ENCODE measurements around the gene MCUR1.
"Not testable (repeated sequence)": the region's sequence is repeated elsewhere in the genome, so short reads cannot be mapped to it uniquely, and the experiment has no call there.

MCUR1 gene, protein sequence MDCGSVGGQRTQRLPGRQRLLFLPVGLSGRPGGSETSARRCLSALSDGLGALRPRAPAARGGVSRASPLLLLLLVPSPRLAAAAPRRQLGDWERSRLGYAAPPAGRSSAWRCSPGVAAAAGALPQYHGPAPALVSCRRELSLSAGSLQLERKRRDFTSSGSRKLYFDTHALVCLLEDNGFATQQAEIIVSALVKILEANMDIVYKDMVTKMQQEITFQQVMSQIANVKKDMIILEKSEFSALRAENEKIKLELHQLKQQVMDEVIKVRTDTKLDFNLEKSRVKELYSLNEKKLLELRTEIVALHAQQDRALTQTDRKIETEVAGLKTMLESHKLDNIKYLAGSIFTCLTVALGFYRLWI

DNA sequence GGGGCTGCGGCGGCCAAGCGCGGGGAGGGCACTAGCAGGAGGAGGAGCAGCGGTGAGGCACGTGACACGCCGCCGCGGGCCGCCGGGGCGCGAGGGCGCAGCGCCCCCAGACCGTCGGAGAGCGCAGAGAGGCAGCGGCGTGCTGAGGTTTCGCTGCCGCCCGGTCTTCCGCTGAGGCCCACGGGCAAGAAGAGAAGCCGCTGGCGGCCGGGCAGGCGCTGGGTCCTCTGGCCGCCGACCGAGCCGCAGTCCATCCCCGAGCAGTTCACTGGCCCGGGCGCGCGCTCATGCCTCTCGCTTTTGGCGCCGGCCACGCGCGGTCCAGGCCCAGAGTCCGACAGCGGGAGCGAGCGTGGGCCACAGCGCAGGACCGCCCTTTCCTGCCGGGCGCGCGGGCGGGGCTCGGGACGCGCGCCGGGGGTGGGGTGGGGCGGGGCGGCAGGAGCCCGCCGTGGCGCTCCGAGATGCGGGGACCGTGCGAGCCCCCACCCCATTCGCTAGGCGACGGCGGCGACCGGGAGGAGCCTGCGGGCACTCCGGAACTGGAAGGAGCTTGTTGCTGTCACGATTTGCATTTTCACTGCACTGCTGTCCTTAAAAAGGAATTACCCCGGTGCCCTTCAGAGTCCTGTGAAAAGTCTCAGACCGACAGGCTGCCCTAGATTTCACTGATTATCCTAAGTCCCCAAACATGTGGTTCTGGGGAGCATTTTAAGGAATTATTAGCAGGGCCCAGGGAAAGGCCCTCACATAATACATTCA lies at the start of gene MCUR1:
TSS of gene MCUR1 (minus strand) at position 382 of the 762 bp plus-strand sequence. CDS start at position 254, 128 bp downstream.
- DNase-seq, result peak; percentile 20 to 97 (median 86)

DNA sequence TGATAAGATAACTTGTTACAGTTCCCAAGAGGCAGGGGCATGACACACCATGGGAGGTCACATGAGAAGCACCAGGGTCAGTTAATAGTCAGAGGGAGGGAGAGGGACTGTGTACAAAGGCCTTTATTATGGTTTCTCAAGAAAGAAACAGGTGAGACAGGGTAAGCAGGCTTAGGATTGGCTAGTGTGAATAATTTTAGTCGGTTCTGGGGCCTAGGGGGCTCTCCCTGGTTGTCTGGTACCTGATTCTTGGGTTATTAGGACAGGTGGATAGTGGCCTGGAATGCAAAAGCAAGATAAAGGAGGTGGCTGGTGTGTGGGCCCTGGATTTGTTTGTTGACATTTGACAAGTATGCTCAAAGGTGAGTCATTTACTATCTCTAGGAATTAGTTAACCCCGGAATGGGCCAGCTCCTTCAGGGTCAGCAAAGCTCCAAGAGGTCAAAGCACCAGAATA lies 49.4 kb upstream of the MCUR1 start:
- no peak for DNase-seq

DNA sequence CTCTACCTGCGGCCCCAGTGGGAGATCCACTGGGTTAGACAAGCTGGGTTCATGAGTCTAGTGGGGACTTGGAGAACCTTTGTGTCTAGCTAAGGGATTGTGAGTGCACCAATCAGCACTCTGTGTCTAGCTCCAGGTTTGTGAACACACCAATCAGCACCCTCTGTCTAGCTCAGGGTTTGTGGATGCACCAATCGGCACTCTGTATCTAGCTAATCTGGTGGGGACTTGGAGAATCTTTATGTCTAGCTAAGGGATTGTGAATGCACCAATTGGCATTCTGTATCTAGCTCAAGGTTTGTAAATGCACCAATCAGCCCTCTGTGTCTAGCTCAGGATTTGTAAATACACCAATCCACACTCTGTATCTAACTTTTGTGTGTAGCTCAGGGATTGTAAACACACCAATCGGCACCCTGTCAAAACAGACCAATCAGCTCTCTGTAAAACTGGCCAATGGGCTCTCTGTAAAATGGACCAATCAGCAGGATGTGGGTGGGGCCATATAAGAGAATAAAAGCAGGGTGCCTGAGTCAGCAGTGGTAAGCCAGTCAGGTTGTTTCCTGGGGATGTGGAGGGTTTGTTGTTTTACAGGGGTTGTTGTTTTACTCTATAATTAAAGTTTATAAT lies 46.3 kb upstream of the MCUR1 start:
- not testable (repeated sequence) for DNase-seq

DNA sequence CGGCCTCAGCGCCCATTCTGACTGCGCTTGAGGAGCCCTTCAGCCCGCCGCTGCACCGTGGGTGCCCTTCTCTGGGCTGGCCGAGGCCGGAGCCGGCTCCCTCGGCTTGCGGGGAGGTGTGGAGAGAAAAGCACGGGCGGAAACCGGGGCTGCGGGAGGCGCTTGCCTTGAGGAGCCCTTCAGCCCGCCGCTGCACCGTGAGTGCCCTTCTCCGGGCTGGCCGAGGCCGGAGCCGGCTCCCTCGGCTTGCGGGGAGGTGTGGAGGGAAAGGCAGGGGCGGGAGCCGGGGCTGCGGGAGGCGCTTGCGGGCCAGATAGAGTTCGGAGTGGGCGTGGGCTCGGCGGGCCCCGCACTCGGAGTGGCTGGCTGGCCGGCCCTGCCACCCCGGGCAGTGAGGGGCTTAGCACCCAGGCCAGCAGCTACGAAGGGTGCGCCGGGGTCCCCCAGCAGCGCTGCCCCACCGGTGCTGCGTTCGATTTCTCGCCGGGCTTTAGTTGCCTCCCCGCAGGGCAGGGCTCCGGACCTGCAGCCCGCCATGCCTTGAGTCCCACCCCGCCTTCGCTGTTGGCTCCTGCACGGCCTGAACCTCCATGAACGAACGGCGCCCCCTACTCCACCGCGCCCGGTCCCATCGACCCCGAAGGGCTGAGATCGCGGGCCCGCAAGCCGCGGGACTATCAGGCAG lies 45.7 kb upstream of the MCUR1 start:
- DNase-seq, result peak in 1 of 56 donors; percentile 8

DNA sequence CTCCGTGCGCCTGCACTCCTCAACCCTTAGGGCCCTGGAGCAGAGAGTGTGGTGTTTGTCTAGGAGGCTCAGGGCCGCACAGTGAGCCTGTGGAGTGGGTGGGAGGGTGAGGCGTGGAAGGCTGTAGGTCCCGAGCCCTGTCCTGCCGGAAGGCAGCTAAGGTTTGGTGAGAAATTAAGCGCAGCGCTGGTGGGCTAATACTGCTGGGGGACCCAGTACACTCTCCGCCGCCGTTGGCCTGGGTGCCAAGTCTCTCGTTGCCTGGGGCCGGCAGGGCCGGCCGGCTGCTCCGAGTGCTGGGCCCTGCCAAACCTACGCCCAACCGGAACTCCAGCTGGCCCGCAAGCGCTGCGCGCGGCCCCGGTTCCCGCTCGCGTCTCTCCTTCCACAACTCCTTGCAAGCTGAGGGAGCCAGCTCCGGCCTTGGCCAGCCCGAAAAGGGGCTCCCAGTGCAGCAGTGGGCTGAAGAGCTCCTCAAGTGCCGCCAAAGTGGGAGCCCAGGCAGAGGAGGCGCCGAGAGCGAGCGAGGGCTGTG lies 40.4 kb upstream of the MCUR1 start:
- DNase-seq, result no peak

DNA sequence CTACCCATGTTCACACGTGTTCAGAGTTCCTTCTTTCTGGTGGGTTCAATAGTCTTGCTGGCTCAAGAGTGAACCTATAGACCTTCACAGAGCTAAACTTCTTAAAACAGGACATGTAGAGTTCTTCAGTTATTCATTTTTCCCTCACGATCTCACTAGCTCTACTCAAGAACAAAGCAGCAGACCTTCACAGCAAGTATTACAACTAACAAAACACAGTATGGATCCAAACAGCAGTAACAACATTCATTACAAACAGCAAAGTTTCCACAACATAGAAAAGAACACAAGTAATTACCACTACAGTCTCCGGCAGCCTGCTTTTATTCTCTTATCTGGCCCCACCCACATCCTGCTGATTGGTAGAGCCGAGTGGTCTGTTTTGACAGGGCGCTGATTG lies 39.5 kb upstream of the MCUR1 start:
- no peak for DNase-seq

DNA sequence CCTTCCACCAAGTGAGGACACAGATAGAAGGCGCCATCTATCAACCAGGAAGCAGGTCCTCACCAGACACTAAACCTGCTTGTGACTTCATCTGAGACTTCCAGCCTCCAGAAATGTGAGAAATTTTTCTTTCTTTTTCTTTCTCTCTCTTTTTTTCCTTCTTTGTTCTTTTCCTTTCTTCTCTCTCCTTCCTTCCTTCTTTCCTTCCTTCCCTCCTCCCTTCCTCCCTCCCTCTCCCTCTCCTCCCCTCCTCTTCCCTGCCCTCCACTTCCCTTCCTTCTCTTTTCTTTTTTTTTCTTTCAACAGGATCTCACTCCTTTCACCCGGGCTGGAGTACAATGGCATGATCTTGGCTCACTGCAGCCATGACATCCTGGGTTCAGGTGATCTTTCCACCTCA lies 37.4 kb upstream of the MCUR1 start:
- DNase-seq, result no peak

DNA sequence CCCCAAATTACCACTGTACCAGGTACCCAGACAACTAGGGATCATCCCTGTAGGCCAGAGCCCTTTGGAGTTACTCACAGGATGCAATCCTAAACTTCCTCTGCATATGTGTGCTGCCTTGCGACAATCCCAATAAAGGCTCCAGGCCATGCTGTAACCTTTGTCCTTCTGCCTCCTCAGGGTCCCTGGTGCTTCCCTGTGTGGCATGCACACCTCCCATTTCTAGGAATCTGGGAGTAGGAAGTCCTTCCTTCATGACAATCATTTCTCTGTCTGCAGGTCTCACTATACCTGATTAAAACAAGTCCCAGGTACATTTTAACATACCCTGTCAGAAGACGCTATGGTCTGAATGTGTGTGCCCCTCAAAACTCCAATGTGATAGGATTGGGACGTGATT lies 37.0 kb upstream of the MCUR1 start:
- no peak for DNase-seq

DNA sequence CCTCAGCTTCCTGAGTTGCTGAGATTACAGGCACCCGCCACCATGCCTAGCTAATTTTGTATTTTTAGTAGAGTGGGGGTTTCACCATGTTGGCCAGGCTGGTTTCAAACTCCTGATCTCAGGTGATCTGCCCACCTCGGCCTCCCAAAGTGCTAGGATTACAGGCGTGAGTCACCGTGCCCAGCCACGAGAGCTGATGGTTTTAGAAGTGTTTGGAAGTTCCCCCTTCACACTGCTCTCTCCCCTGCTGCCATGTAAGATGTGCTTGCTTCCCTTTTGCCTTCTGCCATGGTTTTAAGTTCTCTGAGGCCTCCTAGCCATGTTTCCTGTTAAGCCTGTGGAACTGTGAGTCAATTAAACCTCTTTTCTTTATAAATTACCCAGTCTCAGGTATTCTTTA lies 36.3 kb upstream of the MCUR1 start:
- DNase-seq, result not testable (repeated sequence)

DNA sequence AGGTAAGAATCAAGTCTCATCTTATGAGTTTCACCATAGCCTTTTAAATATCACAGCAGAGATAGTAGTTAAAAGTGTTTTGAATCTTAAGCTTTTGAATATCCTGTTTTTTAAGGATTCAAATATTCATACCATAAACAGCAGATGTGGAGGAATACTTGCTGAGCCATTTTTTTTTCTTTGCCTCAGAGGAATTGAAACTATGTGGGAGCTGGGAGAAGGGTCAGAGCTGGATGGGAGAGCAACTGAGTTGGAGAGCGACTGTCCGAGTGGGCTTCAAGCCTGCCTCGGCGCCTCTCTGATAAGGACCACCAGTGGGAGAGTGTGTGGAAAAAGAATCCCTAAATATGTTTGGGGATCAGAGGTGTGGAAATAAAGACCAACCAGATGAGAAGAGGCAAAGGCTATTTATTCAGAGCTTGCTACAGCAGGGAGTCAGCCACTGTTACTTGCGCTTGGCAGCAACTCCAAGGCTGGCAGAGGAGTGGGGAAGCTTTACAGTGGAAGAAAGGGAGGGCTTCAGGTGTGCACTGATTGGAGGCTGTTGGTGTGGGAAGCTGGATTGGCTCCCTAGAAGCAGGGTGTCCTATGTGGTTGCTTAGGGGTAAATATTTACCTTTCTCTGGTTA lies 34.3 kb upstream of the MCUR1 start:
- no peak for DNase-seq

DNA sequence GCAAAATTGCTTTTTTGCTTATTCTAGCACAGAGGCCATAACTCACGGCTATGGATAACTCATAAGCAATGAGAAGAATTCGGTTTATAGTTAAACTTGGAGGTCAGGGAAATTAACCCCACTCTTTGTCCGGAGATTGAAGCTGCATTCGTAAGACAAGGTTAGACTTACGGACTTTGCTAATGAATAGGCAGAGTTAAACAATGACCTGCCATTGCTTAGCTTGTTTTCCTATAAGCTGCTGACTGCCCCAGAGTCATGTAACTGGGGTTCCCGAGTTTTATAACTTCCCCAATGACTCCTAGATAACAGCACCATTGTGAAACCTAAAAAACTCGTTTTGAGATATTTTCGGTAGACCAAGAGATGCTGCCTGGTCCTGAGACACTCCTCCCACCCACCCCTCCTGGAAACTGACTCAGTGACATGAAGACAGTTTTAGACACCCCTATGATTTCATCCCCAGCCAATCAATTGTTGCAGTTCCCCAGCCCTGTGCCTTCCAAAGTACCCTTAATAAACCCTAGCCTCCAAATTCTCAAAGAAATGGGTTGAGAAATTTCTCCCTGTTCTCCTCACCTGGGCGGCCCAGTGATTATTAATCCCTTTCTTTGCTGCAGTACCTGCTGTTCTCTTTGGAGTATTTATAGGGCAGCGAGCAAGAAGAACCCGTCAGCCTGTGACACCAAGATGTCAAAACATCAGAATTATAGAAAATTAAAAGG lies 33.1 kb upstream of the MCUR1 start:
- peak in 7 of 56 donors; percentile 4 to 27 (median 13) for DNase-seq

DNA sequence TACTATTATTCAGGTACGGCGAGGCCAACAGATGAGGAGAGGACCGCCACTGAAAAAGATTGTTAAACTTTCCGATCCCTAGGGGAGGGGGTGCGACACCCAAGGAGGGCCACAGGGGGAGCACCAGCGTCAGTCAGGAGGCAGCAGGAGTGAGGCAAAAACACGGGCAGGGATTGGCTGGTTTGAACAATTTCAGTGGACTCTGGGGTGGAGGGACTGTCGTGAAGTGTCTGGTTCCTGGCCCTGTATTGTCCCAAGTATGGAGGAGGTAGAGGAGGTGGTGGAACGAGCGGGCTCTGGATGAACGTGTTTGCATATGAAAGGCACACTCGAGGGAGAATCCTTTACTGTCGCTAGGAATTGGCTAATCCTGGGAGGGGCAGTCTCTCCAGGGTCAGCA lies 32.5 kb upstream of the MCUR1 start:
- DNase-seq, result no peak

DNA sequence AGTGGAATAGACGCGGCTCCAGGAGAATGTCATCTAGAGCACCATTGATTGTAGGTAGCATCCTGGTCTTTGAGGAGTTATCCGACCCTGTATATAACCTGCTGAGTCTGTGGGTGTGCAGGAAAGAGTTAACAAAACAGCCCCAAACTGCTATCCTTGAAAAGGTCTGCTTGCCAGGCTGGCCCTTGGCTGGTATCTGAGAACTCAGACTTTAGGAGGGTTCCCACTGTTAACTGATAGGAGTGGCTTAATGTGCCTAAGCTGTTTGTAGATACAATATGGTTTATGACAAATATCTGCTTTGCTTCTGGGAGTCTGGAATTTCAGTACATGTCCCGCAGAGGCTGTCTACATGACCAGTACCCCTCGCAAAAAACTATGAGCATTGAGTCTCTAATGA lies 27.6 kb upstream of the MCUR1 start:
- no peak for DNase-seq

DNA sequence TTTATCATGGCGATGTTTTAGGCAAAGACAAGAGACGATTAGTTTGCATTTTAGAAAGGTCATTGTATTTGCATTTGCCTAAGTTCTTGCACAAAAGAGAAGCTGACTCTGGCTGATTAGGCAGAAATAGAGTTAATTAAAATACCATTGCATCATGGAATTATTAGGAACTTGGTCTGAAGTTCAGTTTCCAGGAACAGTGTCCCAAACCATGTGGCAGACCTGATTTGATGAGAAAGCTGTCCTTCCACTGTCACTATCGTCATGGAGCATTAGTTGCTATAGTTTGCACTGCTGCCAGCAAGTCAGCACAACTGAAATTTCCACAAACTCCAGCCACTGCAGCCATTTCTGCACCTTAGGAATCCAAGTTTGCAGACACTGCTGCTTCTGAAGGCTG lies 24.3 kb upstream of the MCUR1 start:
- DNase-seq, result no peak

DNA sequence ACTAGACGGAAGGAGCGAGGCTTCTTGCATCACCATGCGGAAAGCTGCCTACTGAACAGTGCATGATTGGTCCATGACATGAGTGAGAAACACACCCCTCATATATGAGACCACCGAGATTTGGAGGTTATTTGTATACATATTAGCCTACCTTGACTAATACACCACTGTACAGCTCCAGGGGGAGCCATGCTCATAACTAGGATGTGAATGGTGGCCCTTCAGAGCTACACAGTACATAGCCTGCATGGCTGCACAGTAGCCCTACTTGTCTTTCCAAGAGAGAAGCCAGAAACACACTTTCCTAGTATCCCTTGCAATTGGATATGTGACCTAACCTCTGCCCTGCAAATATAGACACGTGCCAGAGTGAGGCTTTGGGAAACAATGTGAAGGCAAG lies 21.8 kb upstream of the MCUR1 start:
- DNase-seq, result no peak

DNA sequence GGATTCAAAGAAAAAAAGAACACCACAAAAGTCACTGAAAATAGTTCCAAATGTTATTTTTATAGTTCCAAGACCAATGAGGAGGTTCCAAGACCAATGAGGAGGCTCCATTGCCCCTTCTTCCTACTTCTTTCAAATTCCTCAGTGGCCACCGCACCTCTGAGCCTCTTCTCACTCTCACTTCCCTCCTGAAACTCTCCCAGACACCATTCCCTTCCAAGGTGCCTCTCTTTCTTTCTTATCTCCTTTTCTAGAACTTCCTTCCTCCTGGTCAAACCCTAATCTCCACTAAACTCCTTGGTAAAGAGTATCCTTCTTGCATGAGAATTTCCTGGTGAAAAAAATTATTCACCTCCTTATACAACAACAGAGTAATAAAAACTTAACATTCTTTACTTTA lies 20.4 kb upstream of the MCUR1 start:
- DNase-seq, result no peak

DNA sequence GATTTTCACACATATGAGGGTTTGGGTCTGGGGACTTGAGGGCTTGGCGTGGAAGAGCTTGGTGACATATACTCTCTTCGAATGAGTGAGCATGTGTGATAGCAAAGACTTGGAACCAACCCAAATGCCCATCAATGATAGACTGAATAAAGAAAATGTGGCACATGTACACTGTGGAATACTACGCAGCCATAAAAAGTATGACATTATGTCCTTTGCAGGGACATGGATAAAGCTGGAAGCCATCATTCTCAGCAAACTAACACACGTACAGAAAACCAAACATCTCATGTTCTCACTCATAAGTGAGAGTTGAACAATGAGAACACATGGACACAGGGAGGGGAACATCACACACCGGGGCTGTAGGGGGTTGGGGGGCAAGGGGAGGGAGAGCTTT lies 19.7 kb upstream of the MCUR1 start:
- DNase-seq, result not testable (repeated sequence)

DNA sequence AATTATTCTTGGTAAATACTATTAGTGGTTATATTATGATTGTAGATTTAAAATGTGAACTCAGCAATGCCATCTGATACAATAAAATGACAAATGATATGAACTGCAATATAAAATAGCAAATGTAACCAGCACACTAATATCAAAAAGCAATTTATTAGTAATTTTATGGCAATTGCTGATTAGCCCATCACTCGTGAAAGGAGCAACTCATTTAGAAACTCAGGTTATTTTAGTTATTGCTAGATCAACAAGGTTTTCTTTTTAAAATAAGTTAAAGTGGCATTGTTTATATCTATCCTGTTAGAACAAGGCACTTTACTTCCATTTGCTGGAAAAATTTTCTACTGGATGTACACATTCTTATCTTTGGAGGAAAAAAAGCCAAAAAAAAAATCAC lies 18.4 kb upstream of the MCUR1 start:
- no peak for DNase-seq

DNA sequence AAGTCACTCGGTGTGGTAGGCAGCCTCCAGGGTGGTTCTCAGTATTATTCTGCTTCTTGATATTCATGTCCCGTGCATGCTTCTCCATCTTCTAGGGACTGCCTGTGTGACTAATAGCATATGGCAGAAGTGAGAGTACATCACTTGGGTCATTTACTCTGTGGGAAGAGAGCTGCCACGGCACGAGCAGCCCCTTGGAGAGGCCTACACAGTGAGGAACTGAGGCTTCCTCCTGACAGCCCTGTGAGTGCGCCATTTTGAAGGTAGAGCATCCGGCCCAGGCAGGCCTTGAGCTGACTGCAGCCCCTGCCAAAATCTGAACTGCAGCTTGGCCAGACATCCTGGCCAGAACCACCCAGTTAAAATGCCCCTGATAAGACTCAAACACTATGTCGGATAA lies 17.3 kb upstream of the MCUR1 start:
- no peak for DNase-seq

DNA sequence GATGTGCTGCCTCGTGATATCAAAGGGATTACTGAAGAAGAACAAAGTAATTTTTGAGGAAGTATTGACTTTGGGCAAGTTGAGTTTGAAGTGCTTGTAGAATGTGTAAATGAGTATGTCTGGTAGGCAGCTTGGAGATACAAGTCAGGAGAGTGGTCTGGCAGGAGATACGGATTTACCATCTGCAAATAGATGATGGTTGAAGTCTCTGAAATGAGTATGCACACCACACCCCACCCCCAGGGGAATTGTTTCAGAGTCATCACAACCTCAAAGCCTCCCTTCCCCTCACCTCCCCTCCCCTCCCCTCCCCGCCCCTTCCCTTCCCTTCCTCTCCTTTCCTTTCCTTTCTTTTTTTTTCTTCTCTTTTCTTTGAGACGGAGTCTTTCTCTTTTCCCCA lies 16.4 kb upstream of the MCUR1 start:
- no peak for DNase-seq

Measured in nucleus accumbens (tissue), 56 donors.